Right renal cortex interstitium (tissue), 3 donors: ENCODE measurements around the gene CARF. TPM values are rescaled to one million over a fixed set of nuclear protein-coding genes. Genes with fewer than 3 reads are reported as not detected.
"Not testable (repeated sequence)": the region's sequence is repeated elsewhere in the genome, so short reads cannot be mapped to it uniquely, and the experiment has no call there.

Experiments used
- DNase-seq, 3 donors: peaks; one replicate each; pipeline ENCODE4 v3.0.0-alpha.2; 2013; ENCODE audit warnings: low read depth in 3 of 3, low spot score in 2 of 3
- polyA plus RNA-seq, 3 donors: library from polyadenylated mRNA; unstranded; fragments of 120-200 nt; gene quantifications; one replicate each; pipeline ENCODE4 v1.2.1, GENCODE V29; 2013; ENCODE audit not compliant: insufficient read length in 3 of 3

The CARF gene, protein sequence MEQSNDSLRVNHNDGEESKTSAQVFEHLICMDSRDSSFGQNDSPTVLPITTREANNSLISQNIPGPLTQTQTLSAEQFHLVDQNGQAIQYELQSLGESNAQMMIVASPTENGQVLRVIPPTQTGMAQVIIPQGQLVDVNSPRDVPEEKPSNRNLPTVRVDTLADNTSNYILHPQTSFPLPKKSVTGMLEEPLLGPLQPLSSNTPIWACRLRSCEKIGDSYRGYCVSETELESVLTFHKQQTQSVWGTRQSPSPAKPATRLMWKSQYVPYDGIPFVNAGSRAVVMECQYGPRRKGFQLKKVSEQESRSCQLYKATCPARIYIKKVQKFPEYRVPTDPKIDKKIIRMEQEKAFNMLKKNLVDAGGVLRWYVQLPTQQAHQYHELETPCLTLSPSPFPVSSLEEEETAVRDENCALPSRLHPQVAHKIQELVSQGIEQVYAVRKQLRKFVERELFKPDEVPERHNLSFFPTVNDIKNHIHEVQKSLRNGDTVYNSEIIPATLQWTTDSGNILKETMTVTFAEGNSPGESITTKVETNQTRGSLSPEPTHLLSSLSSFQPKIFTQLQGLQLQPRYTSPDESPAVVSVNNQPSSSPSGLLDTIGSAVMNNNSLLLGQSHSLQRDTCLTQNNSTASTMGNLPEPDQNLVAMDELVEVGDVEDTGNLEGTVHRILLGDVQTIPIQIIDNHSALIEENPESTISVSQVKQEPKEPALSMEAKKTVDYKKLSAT
- 10 to 100 TPM; 13.7 to 16.2 (median 15.1) TPM for polyA plus RNA-seq

DNA sequence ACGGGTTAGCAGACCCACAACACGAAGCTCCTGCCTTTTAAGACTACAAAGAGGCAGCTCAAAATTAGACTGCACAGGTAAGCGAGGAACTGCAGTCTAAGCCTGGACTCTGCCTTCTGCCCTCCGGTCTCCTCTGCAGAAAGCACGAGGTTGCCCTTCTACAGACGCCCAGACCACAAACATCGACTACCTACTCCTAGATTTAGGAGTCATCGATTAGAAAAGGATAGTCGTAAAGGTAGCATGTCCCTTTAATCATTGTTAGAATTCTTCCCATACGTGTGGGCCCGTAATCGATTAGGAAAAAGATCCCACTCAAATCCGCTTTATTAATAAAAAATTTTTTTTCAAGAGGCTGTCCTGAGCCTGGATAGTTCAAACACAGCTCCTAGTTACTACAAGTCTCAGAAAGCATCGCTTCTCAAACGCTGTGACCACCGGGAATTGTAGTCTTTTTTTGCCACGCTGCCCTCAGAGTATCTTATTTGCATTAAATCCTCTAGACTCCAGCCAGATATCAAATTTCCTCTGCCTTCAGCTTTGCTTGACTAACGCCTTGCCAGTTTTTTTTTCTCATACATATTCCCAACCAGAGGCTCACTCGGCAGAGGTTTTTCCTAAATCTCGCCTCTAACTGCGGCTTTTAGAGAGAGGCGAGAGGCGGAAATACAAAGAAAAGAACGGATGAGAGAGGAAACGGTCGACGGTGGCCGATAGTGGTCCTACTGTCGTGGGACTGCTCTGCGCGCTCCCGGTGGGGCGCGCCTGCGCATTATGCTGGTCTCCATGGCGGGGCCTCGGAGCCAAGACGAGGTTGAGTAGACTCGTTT, at the start of gene CARF, which contains the start of gene WDR12:
Gene CARF, plus strand, starts transcription at position 764 of the 830 bp plus-strand sequence. CDS start 29,628 bp downstream, outside the sequence.
Gene WDR12, minus strand, starts transcription at position 162 of the 830 bp plus-strand sequence. CDS start 197 bp downstream, outside the sequence.
- DNase-seq, result peak; percentile 94 to 97 (median 95)

DNA sequence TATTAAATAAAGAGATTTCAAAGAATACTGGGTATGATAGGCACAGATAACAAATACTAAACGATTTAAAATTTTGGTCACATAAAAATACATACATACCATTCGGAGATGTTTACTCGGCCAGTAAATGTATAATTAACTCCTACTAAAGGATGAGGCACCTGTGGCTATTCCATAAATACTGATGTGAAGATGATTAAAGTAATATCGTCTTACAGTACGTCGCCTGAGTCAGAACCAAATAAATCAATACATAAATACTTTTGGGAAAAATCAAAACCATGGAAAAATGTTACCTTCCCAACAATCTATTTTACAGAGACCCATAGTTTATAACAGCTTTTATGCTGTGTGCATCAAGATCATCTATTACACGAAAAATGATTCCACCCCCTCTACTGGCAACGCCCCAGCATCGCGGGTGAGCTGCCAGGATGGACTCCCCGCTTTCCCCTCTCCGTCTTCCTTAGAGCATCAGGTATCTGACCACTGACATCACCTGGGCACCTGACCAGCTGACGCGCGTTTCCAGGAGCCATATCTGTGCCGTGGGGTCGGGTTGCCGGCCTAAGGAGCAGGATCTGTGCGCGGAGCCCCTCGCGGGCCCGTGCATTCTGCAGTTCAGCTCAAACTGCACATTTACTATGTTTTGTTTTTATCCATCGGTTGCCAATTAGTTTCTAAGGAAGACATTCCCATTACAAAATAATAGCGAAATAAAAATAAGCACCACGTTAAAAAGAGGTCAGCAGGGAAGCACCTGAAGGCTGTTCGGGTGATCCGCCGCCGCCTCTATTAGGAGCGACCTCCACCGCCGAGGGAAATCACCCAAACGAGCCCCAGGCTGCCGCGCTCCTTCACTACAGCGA, 41.4 kb upstream of the CARF start:
- peak; percentile 49 to 61 (median 58) for DNase-seq

DNA sequence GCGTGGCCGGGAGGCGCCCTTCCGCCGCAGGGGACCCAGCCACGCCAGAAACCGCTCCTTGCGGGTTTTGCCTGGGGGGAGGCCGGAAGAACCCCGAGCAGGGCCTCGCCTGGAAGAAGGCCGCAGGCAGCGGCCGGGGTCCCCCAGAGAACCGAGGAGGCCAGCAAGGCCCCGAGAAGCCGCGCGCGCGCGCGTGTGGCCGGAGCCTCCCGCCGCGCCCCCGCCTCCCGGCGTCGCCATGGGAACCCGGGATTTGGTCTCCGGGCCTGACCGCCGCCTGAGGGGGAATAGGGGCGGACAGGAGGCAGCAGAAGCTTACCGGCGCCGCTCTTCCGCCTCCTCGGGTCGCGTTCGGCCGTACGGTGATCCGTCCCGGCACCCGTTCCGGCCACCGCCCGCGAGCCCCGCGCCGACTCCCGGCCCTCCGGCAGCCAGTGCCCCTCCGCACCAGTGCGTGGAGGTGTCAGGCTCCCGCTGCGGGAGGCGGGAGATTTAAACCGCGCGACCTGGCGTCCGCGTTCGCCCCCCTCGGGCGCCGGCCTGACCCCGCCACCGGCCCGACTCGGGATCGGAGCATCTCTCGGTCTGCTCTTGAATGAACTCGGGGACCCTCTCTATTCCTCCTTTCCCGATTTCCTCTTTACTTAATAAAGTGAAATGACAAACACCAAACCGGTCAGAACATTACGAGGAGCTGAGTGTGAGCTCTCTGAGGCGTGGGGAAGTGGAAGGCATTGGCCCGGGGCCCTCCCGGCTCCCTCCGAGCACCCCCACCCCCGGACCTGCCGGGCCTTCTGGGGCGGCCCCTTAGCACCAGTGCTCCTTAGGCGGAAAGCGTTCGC, 40.6 kb upstream of the CARF start, which contains the start of gene ICA1L:
Gene ICA1L, minus strand, starts transcription at position 467 of the 842 bp plus-strand sequence. CDS start 42,757 bp downstream, outside the sequence.
- peak; percentile 45 to 74 (median 70) for DNase-seq

DNA sequence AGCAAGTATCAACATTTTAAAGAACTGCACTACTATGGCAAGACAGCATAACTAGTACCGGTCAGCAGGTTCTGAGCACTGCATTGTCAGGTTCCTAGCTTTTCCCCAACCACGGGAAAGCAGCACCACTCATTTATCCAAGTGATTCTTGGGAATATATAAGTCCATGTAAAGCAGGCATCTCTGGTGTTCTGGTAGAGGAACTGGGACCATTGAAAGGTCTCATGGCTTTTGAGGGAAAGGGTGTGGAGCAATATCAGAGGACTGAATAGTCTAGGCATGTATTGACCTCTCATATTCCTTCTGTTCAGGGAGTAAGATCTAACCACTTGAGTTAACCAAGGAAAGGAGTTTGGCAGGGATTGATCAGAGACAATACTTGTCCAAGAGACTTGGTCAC, 34.4 kb upstream of the CARF start:
- no peak for DNase-seq

DNA sequence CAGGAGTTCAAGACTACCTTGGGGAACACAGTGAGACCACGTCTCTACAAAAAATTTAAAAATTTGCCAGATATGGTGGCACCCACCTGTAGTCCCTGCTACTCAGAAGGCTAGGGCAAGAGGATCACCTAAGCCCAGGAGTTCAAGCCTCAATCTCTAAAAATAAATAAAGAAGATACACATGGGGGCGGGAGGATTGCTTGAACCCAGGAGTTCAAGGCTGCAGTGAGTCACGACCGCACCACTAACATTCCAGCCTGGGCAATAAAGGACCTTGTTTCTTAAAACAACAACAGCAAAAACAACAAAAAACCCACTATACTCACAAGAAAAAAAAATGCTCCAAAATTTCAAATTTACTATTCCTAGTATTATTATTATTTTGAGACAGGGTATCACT, 30.5 kb upstream of the CARF start:
- no peak for DNase-seq

DNA sequence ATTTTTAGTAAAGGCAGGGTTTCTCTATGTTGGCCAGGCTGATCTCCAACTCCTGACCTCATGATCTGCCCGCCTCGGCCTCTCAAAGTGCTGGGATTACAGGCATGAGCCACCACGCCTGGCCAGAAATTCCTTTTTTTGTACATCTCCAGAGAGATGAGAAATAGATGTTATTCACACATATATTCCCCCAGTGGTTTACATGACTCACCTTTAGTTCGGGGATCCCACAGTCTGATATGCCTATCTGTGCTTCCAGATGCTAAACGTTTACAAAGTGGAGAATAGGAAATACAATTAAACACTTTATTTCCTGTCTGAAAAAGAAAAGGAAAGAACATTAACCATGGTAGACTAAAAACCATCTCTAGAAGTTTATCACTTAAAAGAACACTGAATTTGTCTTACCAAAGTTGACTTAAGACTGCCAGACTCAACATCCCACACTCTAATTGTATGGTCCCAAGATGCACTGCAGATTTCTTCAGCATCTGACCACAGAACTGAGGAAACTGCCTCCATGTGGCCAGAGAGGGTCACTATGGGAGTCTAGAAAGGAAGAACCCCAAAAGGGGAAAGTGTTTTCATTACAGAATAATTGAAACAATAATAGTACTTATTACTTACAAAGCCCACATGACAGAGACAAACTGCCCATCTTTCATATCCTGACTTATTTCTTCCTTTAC, 27.9 kb upstream of the CARF start:
- no peak for DNase-seq

DNA sequence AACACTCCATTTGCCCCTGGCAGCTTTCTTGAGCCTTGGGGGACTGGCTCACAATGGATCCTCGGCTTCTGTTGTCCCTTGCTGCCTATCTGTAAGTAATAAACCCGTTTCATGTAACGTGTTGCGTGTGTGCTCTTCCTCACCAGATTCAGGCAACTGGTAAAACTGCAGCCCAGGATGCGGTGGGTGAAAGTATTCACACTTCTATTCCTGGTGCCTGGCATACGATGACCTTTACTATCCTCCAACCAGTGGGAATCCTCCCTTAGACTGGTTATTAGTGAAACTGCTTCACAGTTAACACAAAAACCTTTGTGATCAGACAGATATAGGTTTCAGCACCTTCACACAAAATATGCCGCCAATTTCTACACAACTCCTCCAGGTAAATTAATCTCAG, 26.9 kb upstream of the CARF start:
- DNase-seq, result no peak

DNA sequence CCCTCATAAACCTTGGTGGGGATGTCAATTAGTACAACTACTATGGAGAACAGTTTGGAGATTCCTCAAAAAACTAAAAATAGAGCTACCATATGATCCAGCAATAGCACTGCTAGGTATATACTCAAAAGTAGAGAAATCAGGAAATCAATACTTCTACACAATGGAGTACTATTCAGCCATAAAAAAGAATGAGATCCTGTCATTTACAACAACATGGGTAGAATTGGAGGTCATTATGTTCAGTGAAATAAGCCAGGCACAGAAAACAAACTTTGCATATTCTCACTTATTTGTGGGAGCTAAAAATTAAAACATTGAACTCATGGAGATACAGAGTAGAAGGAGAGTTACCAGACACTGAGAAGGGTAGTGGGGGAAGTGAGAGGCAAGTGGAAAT, 6.6 kb upstream of the CARF start:
- not testable (repeated sequence) for DNase-seq

DNA sequence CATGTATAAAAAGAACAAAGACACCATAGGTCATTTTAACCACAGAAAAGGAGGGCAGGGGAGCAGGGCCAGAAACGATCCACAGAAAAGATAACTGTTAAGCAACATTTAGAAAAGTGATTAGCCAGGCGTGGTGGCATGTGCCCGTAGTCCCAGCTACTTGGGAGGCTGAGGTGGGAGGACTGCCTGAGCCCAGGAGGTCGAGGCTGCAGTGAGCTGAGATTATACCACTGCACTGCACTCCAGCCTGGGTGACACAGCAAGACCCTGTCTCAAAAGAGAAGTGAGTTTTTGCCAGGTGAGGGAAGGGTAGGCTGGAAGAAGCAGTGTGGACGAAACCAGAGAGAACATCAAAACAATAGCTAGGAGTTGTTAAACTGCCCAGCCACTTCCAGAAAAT, 3.9 kb upstream of the CARF start:
- no peak for DNase-seq

DNA sequence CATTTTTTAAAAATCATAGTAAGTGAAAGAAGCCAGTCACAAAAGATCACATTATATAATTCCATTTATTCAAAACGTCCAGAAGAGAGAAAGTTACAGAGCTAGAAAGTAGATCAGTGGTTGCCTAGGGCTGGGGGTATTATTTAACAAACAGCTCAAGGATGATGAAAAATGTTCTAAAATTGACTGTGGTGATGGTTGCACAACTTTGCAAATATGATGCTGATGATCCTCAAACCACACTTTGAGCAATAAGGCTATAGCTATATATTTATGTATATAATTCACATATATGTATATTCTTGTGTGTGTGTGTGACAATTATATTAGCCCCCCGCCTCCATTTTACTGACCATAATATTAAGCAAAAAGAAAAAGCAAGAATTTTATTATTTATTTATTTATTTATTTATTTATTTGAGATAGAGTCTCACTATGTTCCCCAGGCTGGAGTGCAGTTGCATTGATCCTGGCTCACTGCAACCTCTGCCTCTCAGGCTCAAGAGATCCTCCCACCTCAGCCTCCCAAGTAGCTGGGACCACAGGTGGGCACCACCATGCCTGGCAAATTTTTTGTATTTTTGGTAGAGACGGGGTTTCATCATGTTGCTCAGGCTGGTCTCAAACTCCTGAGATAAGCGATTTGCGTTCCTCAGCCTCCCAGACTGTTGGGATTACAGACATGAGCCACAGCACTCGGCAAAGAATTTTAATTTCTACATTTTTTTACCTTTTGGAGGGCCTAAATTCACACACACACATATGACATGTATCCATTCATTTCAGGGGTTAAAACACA, 2.5 kb upstream of the CARF start:
- no peak for DNase-seq

DNA sequence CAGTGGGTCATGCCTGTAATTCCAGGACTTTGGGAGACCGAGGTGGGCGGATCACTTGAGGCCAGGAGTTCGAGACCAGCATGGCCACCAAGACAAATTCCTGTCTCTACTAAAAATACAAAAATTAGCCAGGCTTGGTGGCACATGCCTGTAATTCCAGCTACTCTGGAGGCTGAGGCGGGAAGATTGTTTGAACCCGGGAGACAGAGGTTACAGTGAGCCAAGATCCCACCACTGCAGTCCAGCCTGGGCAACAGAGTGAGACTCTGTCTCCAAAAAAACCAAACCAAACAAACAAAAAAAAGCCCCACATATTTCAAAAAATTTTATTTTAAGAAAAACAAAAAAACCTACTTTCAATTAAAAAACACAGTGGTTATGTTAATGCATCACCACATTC, 1.8 kb upstream of the CARF start:
- DNase-seq, result not testable (repeated sequence)

DNA sequence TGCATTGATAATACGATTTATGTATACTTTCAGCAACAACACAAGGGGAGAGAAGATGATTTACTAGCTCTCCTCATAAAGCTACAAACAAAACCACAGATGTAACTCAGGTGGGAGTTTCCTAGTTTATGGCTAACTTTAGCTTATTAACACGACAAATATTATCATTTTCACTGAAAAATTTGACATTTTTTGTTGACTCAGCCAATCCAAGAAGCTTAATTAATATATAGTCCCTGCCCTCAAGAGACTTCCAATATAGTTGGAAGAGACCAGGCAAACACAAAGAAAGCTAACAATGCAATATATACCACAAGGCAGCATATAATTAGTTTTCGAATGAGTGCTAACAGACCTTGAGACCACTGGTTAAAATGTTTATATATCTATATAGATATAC, 1.4 kb upstream of the CARF start:
- no peak for DNase-seq

DNA sequence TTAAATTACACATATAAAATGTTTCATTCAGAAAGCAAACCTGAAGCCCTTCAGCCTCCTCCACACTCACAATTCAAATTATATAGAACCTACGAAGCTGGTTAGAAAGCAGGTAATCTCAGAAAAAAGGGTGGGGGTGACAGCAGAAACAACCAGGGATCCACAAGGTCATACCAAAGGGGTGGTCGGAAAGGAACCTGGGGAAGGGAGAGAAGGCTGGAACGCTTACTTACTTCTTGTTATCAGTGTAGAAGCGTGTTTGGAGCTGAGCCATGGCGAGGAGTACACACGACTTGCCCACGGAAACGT, 918 bp upstream of the CARF start:
- no peak for DNase-seq

DNA sequence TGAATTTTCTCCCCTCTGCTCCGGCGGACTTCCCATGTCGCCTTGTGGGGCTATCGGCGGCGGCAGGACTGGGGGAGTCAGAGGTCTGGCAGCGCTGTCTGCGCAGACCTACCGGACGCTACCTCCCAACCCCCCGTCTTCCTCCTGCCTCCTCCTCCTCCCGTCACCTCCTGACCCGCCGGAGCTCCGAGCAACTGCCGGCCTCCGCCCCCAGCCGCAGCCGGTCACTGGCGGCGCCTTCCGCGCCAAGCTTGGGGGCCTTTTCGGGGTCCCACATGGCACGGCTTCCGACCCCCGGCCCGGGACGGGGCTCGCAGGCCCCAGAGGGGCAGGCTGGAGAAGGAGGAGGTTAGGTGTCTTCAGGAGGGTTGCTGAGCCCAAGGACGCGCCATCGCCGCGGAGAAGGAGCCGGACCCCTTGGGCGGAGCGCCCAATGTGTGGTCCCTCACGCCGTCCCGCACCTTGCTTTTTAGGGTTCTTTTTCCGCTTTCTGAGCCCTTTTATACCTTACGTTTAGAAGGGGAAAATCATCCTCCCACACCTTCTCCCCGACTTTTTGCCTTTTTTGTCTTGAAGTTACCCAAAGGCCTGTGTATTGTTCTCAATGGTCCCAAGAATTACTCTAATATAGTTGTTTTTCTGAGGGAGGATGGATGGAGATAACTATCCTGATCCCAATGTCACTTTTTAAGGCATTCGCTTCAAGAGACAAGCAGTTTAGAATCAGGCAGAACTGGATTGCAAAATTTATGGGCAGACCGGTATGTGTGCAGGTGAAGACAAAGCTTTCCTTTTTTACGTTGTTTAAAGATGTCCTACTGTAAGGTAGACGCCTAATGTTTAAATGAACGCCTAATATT, 497 bp downstream of the CARF start:
- peak; percentile 6 to 13 (median 10) for DNase-seq

DNA sequence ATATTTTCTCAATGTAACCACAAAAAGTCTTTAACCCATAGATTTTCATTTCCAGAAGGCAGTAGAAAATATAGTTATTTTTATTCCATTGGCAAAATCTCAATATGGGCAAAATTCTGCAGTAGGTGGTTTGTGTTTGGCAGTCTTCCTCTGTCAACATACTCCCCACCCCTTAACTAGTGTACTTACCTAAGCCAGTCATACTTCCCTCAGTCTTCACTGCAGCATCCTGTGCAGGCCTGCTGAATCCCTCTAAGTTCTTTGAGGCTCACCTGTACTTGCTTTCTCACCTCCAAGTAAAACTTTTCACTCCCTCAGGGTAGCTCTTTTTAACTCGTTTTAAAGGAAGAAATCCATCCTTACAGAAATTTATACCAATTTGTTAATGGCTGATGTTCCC, 6.8 kb downstream of the CARF start:
- no peak for DNase-seq

DNA sequence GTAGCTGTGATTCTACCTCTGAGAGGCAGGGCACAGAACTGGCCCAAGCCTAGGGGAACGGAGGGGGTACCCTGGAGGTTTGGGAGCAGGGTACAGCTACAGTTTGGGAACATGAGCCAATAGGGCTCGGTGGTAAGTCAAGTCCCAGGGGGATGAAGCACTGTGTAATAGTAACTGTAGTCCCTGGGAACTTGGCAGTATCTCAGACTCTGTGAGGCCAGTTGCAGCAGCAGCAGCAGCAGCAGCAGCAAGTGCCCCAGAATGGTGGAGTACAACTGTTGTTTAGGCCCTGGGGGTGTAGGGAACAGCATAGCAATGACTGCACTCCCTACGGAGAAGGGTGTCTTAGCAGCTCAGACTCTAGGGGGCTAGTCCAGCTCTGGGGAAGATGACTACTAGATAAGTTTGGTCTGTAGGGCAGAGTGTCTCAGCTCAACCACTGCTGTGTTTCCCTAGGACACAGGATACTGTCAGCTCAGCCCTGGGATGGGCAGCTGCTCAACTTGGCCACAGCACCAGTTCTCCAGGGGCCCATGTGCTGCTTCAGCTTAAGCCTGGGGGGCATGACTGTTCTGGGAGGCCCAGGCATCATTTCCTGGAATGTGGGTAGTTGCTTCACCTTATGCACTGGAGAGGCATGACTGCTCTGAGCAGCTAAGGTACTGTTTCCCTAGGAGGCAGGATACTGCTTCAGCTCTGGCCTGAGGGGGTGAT, 20.5 kb downstream of the CARF start:
- no peak for DNase-seq
